Activated gamma-delta T cell treated with anti-CD3 and anti-CD28 coated beads, Interleukin-2, amount 50 U/mL, for 16 hours (primary cell): ENCODE measurements around the gene CAMSAP1.

Experiments
- DNase-seq: peaks from one replicate; pipeline ENCODE4 v3.0.0-alpha.2; 2020; ENCODE audit warnings: low read depth

Gene CAMSAP1

GRCh38 chr9:135791431-135792267 is 115.7 kb downstream of the CAMSAP1 start:
- DNase-seq = no peak

GRCh38 chr9:135790850-135791249 is 116.5 kb downstream of the CAMSAP1 start:
- no peak for DNase-seq

GRCh38 chr9:135790356-135790755 is 117.0 kb downstream of the CAMSAP1 start:
- DNase-seq = no peak

GRCh38 chr9:135789838-135790291 is 117.5 kb downstream of the CAMSAP1 start:
- no peak for DNase-seq

GRCh38 chr9:135788576-135789300 is 118.6 kb downstream of the CAMSAP1 start:
- no peak for DNase-seq

- DNase-seq = no peak
Measured at GRCh38 chr9:135787776-135788575, 119.4 kb downstream of the CAMSAP1 start.

- no peak for DNase-seq
Measured at GRCh38 chr9:135787317-135787716, 120.0 kb downstream of the CAMSAP1 start.

- no peak for DNase-seq
Measured at GRCh38 chr9:135786146-135786690, 121.1 kb downstream of the CAMSAP1 start.

- no peak for DNase-seq
Measured at GRCh38 chr9:135785013-135785575, 122.3 kb downstream of the CAMSAP1 start.

GRCh38 chr9:135783540-135784245 is 123.7 kb downstream of the CAMSAP1 start:
- DNase-seq = no peak

- DNase-seq = no peak
Measured at GRCh38 chr9:135782946-135783345, 124.4 kb downstream of the CAMSAP1 start.

GRCh38 chr9:135780626-135781025 is 126.7 kb downstream of the CAMSAP1 start:
- no peak for DNase-seq

GRCh38 chr9:135780086-135780485 is 127.3 kb downstream of the CAMSAP1 start:
- DNase-seq = no peak

- DNase-seq = no peak
Measured at GRCh38 chr9:135779571-135779970, 127.8 kb downstream of the CAMSAP1 start.

GRCh38 chr9:135778421-135778820 is 128.9 kb downstream of the CAMSAP1 start:
- DNase-seq = no peak

GRCh38 chr9:135777623-135778177 is 129.6 kb downstream of the CAMSAP1 start:
- DNase-seq = no peak

- no peak for DNase-seq
Measured at GRCh38 chr9:135776893-135777622, 130.3 kb downstream of the CAMSAP1 start.

- no peak for DNase-seq
Measured at GRCh38 chr9:135775911-135776310, 131.4 kb downstream of the CAMSAP1 start.

- no peak for DNase-seq
Measured at GRCh38 chr9:135774794-135775525, 132.4 kb downstream of the CAMSAP1 start.
